ENCODE results near the gene ADCY6. TPM values are rescaled to one million over a fixed set of nuclear protein-coding genes. Genes with fewer than 3 reads are reported as not detected.

ADCY6 gene
- total RNA-seq, 1 donor from 2014 or later: 42.7 TPM

GRCh38 chr12:48775991-48776649 lies 12.8 kb downstream of the ADCY6 start:
- Histone ChIP-seq H3K9me3 (no peaks in the 10 kb centered on the region), H3K4me1 (peaks cover 20% of the 10 kb centered on the region), H3K4me3 (no peak overlapping the region), H3K27me3 (ENCODE audit: low read depth) (no peaks in the 10 kb centered on the region), H3K27ac (no peak overlapping the region), H3K36me3 (peaks cover 62% of the 10 kb centered on the region)
- intact Hi-C loops (cut with DNase I): no loop called here
- ATAC-seq (no peak), DNase-seq (no peak)
- TF ChIP-seq, protein P1, sequence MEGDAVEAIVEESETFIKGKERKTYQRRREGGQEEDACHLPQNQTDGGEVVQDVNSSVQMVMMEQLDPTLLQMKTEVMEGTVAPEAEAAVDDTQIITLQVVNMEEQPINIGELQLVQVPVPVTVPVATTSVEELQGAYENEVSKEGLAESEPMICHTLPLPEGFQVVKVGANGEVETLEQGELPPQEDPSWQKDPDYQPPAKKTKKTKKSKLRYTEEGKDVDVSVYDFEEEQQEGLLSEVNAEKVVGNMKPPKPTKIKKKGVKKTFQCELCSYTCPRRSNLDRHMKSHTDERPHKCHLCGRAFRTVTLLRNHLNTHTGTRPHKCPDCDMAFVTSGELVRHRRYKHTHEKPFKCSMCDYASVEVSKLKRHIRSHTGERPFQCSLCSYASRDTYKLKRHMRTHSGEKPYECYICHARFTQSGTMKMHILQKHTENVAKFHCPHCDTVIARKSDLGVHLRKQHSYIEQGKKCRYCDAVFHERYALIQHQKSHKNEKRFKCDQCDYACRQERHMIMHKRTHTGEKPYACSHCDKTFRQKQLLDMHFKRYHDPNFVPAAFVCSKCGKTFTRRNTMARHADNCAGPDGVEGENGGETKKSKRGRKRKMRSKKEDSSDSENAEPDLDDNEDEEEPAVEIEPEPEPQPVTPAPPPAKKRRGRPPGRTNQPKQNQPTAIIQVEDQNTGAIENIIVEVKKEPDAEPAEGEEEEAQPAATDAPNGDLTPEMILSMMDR (IDR thresholded peaks at IDR 0.05): no peak

- intact Hi-C loops (cut with DNase I): no loop called here
Observed at GRCh38 chr12:48775299-48775698, 13.6 kb downstream of the ADCY6 start.

DNA sequence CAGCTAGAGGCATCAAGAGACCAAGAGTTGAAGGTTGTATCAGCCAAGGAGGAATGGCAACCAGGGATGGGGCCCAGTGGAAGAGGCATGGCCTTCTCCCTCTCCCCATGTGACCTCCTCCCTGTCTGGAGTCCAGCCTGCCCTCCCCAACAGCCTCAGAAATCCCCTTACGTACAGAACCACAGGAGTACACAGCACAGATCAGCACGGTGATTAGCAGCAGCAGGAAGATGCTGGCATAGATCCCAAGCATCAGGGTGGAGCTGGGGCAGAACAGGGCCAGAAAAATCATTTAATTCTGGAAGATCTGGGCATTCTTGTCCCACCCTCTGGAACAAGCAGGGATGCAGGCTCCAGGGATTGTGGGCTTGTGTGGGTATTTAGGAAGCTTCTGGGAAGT lies 14.4 kb downstream of the ADCY6 start:
- peaks cover 6% of the 10 kb centered on the region for H3K4me1 ChIP-seq
- TF ChIP-seq, protein P1 (IDR thresholded peaks at IDR 0.05): no peak
- peaks cover 75% of the 10 kb centered on the region for H3K36me3 ChIP-seq
- no peak for DNase-seq
- H3K9me3 ChIP-seq: no peaks in the 10 kb centered on the region
- no peaks in the 10 kb centered on the region for H3K27me3 ChIP-seq (ENCODE audit: low read depth)
- no peak for ATAC-seq
- intact Hi-C loops (cut with DNase I): no loop called here
- H3K4me3 ChIP-seq: no peak overlapping the region
- H3K27ac ChIP-seq: no peak overlapping the region

More at GRCh38 chr12:48775299-48775698, 13.6 kb downstream of the ADCY6 start:
- TF ChIP-seq, protein P1 (IDR thresholded peaks at IDR 0.05): no peak
- H3K9me3 ChIP-seq: no peaks in the 10 kb centered on the region
- DNase-seq (no peak), ATAC-seq (no peak)
- H3K4me3 ChIP-seq: no peak overlapping the region
- H3K4me1 ChIP-seq: peaks cover 13% of the 10 kb centered on the region
- no peaks in the 10 kb centered on the region for H3K27me3 ChIP-seq (ENCODE audit: low read depth)
- no peak overlapping the region for H3K27ac ChIP-seq
- H3K36me3 ChIP-seq: peaks cover 71% of the 10 kb centered on the region

GRCh38 chr12:48773686-48774085 lies 15.2 kb downstream of the ADCY6 start:
- Histone ChIP-seq H3K36me3 (peaks cover 82% of the 10 kb centered on the region), H3K9me3 (no peaks in the 10 kb centered on the region), H3K27me3 (ENCODE audit: low read depth) (no peaks in the 10 kb centered on the region), H3K4me3 (no peak overlapping the region), H3K4me1 (no peaks in the 10 kb centered on the region), H3K27ac (no peak overlapping the region)
- DNase-seq: no peak
- TF ChIP-seq, protein P1 (IDR thresholded peaks at IDR 0.05): no peak
- no peak for ATAC-seq
- intact Hi-C loops (cut with DNase I): no loop called here

- TF ChIP-seq, protein P1 (IDR thresholded peaks at IDR 0.05): no peak
- H3K4me3 ChIP-seq: no peak overlapping the region
- H3K27ac ChIP-seq: no peak overlapping the region
- peaks cover 87% of the 10 kb centered on the region for H3K36me3 ChIP-seq
- peaks cover 7% of the 10 kb centered on the region for H3K4me1 ChIP-seq
- DNase-seq (no peak), ATAC-seq (no peak)
- H3K9me3 ChIP-seq: no peaks in the 10 kb centered on the region
- H3K27me3 ChIP-seq (ENCODE audit: low read depth): no peaks in the 10 kb centered on the region
- intact Hi-C loops (cut with DNase I): no loop called here
Observed at GRCh38 chr12:48771588-48772112, 17.2 kb downstream of the ADCY6 start.
